Coronary artery (tissue), 2 donors: ENCODE data around the gene UGT1A6.

Source experiments
- DNase-seq: peaks from one replicate; pipeline ENCODE4 v3.0.0-alpha.2; 2017; ENCODE audit warnings: low spot score
- H3K27ac ChIP-seq, 2 donors: fragments of 200-600 bp; sonication (generic); one replicate each; pipeline ENCODE4 v1.5.1; 2016 to 2019
- H3K4me3 ChIP-seq: fragments of 200-600 bp; sonication (generic); 2 replicates; pipeline ENCODE4 v1.5.1; 2016; ENCODE audit warnings: mild to moderate bottlenecking, moderate library complexity
- CTCF ChIP-seq: fragments of 200-600 bp; sonication (generic); IDR thresholded peaks from one replicate; pipeline ENCODE4 v1.5.1; 2019; ENCODE audit warnings: antibody characterized with exemption

Gene UGT1A6

GRCh38 chr2:233816334-233816733 lies 123.6 kb downstream of the UGT1A6 start:
- no peak overlapping the region for H3K4me3 ChIP-seq
- peak; percentile 12 for DNase-seq
- H3K27ac ChIP-seq: no peak overlapping the region
- TF ChIP-seq CTCF: no peak

- H3K4me3 ChIP-seq: no peak overlapping the region
- no peak for TF ChIP-seq CTCF
- peak; percentile 57 for DNase-seq
- no peak overlapping the region for H3K27ac ChIP-seq
Measured at GRCh38 chr2:233816771-233817170, 124.1 kb downstream of the UGT1A6 start.

- no peak for TF ChIP-seq CTCF
- no peak overlapping the region for H3K4me3 ChIP-seq
- no peak overlapping the region for H3K27ac ChIP-seq
- DNase-seq: peak; percentile 64
Measured at GRCh38 chr2:233817361-233817911, 124.7 kb downstream of the UGT1A6 start.

- Histone ChIP-seq H3K4me3 (no peak overlapping the region), H3K27ac (no peak overlapping the region)
- no peak for TF ChIP-seq CTCF
- DNase-seq: peak; percentile 54
Measured at GRCh38 chr2:233817995-233818638, 125.4 kb downstream of the UGT1A6 start.

- TF ChIP-seq CTCF: no peak
- DNase-seq: peak; percentile 54
- Histone ChIP-seq H3K27ac (no peak overlapping the region), H3K4me3 (no peak overlapping the region)
Measured at GRCh38 chr2:233818639-233819621, 126.2 kb downstream of the UGT1A6 start.

- DNase-seq: peak; percentile 58
- Histone ChIP-seq H3K4me3 (no peak overlapping the region), H3K27ac (no peak overlapping the region)
- TF ChIP-seq CTCF: no peak
Measured at GRCh38 chr2:233819884-233820773, 127.4 kb downstream of the UGT1A6 start.
